CD4-positive, alpha-beta T cell treated with Interleukin-15 for 4 hours (primary cell): ENCODE results near the gene SLC41A3.
A peak's percentile ranks its signal among the peaks of the same experiment; 100 is the strongest.

Experiments
- DNase-seq: peaks from one replicate; pipeline ENCODE4 v3.0.0-alpha.2; 2020; ENCODE audit warnings: low spot score

Gene SLC41A3

DNA sequence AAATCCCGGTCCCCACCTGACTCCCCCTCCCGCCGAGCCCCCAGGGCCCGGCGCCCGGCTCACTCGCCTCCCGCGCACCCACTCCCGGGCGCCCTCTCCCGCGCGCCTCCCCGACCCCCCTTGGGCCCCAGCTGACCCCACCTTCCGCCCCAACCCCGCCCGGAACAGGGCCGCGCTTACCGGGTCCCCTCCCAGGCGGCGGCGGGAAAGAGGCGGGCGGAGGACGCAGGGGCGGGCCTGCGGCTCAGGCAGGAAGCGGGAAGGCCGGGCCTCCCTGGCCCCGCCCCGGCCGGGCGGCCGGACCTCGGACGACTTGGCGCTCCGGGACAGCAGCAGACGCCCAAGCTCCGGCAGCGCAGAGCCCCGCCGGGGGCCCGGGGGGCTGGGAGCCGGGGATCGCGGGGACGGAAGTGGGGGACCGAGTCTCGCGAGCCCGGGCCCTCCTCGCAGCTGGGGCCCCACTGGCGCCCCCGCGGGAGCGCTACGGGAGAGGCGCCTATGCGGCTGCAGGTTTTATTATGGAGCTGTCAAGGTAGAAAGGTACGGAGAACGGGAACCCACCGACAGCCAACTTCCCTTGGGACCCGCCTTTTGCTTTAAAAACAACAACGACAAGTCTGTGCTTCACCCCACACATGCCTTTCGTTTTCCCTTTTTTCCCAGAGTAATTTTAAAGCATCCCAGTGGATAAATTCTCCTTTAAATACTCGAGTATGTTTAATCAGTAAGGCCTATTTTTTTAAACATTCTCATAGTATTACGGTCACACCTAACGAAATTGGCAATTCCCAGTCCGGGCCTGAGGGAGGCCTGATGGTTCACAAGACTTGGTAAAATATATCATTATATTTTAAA lies at the start of gene SLC41A3:
SLC41A3 (minus strand) TSS at position 212 of the 855 bp plus-strand sequence. CDS start 15,905 bp downstream, outside the sequence.
- peak; percentile 80 for DNase-seq

DNA sequence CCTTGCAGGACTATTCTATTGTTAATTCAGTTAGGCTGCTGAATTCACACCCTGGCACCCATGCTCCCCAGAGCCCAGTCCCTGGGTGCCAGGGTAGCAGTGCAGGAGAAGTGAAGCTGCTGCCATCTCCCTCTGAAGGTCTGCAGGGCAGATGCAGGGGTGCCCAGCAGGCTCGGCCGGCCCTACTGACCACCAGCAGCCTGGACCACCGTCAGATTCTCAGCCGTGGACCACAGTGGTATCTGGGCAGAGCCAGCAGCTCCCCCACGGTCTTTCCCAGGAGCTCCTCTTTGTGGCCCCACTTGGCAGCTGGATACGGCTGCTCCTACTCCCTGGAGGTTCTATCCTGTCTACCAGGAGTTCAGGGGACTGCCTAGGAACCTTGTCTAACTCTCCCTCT lies 49.7 kb upstream of the SLC41A3 start:
- DNase-seq: no peak

DNA sequence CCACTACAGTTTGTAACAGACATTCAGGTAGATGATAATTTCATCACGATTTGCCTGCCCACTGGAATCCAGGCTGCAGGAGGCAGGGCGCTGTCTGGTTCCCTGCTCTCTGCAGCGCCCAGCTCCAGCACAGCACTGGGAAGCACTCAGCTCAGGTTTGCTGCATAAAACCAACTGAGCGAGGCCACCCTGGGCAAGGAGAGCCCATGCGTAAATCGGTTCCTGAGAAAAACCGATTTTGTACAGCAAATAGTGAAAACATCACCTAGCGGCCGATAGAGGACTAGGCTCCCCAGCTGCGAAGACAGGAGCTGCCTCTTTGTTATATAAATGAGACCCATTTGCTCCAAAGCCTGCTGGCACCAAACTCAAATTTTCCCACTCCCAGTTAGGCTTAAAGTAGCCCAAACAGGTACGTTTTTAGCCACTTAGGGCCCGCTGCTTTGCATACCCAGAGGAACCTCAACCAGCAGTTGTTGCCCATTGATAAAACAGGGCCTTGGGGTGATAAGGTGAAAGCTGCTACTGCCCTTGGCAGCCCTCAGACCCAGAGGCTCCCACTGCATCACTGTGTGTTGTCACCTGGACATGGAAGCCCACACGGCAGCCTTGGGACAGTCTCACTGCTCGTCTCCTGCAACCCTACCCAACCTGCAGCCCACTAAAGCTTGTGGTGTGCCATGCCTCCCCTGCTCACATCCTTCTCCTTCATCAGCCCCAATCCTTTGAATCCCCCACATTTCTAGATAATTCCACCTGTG lies 49.0 kb upstream of the SLC41A3 start:
- DNase-seq: no peak

DNA sequence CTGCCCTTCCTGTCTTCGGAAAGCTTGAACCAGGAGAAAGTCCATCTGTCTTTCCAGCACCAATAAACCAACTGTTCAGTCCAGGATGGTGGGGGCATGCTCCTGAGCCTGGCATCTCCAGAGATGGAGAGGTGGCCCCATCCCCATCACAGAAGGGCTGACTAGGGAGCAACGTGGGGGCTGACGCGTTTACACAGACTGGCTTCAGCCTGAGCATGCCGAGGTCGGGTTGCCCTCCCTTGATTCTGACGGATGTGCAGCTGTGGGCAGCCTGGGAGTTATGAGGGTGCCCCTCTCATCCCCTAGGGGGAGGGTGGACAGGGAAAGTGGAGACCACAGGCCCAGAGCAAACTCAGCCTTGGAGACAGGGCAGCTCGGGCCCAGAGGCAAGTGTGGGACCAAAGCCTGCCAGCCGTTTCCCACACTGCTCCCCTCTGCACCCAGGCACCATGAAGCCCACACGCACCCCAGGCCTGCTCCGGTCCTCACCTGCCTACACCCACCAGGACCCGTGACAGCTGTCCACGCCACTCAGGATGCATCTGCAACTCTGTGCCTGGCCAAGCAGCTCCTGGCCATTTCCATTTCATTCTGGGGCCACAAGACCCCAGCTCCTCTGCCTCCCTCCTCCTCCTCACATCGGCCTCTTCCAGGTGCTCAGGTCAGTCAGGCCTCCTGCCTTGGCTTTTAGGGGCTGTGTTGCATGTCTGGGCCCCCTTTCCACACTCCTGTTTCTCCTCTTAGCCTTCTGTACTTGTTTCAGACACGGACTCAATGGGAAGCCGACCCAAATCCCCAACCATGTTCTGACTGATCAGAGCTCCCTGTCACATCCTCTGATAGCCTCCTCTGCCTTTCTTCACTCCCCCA lies 48.2 kb upstream of the SLC41A3 start:
- no peak for DNase-seq

DNA sequence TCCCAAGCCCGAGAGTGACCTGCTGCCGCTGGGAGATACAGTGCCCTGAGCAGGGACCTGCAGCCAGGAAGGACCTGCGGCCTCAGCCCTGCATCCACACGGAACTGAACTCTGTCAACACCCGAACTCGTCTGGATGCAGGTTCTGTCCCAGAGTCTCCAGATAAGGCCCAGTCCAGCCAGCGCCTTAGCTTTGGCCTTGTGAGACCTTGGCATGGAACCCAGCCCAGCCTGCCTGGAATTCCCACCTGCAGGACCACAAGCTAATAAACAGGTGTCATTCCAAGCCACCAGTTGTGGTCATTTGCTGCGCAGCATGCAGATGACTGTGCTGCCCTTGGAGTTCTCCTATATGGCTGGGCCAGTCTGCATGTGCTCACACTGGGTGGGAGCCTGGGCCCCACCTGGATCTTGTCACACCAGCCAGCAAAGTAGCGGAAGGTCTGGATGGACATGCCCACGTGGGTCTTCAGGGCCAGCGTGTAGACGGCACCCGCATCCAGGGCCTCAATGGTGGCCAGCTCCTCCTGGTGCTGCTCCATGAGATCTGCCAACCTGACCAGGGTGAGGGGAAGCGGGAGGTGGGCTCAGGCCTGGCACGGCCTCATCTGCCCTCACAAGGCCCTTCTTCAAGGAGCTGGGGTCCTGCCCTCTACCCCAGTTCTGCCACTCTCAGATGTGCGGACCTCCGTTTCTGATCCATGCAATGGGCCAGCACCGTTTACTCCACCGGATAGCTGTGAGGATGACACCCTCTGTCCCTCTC lies 47.2 kb upstream of the SLC41A3 start:
- no peak for DNase-seq

DNA sequence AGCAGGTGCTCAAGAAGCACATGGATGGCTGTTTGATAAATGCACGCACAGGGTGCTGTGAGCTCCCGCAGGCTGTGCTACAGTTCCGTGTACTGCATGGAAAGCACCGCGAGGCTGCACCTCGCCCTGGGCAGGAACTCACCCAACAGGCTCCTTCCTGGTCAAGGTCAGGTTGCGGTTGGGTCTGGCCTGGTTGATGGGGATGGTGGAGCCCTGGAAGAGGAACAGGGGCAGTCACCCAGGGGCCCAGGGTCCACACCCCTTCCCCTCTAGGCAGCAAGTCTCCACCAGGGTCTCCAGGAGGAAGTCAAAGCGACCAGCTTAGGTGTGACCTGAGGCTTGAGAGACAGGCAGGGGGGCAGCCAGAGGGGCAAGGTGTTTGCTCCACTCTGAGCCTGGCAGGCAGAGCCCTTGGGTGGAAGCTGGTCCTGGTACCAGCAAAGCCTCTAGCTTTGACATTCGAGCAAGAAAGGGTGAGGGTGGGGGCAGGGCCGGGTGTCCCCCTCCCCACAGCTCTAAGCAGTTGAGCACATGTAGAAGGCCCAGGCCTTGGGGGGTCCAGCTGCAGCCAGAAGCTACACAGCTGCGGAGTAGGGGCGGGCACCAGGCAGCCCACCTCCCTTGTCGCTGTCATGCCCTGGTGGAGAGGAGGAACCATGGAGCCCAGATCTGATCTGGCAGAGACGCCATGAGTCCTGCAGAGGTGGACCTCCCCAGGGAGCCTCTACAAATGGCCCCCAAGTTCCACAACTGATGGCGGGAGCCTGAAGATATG lies 46.3 kb upstream of the SLC41A3 start:
- DNase-seq: no peak

DNA sequence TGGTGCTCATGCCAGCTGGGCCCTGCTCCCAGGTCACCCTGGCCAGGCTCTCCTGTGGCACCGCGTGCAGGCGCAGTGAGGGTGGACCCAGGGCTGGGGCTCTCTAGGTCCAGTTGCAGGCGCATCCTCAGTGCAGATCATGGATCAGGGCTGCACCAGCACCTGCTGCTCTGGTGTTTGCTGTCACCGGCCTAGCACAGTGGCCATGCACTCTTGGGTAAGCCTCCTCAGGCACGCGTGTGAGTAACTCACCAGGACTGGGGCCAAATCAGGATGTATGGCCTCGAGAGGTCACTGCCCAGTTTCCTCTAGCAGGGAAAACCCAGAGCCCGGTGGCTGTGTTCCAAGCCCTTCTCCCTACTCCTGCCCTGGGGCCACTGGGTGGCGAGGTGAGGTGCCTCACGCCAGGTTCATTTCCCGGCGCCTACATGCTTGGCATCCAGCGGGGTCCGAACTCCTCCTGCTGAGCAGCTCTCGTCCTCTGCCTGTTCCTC lies 45.5 kb upstream of the SLC41A3 start:
- DNase-seq: no peak

DNA sequence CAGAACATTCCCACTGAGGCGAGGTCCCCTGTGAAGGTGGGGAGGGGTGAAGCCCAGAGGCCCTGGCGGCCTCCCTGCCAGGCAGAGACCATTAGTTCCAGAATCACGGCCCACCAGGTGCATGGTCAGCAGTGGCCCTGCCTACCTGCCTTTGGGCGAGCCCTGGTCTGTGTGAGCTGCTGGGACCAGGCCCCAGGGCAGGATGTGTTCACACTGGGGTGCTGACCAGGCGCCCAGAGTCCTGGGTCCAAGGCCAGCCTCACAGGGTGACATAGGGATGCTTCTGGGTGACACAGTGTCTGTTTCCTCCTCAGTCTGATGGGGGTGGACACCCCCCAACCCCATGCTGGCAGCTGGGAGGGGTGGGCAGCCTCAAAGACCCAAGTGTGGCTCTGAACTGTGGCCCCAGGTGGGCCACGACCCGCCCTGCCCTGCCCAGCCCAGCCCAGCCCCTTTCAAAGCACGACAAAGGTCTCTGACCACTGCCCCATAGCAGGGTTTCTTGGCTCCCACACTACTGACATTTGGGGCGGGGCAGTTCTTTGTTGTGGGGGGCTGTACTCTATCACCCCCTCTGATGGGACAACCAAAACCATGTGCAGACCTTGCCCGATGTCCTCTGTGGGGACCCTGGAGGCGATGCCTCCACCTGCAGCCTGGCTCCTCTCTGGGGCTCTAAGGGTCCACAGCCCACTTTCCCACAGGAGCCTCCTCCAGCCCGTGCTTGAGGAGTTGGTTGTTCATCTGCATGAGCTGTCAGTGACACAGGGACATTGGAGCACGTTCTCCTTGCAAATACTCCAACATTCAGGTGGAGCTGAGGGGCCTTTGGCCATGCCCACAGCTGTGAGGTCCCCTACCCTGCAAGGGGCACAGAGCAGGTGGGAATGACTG lies 44.8 kb upstream of the SLC41A3 start:
- DNase-seq: no peak

DNA sequence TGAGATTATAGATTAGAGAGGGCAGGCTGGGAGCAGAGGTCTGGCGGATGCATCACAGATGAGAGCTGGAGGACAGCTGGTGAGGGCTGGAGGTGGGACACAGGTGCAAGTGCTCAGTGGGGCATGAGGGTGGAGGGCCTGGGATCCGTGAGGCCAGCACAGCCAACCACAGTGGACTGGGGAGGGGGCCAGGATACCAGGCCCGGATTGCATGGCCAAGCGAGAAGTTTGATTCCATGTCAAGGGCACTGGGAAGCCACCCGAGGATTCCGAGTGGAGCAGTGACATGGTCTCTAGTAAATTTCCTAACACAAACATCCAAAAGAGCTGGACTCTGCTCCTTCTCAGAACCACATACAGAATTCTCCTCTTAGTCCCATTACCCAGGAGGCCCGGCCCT lies 44.0 kb upstream of the SLC41A3 start:
- DNase-seq: no peak

DNA sequence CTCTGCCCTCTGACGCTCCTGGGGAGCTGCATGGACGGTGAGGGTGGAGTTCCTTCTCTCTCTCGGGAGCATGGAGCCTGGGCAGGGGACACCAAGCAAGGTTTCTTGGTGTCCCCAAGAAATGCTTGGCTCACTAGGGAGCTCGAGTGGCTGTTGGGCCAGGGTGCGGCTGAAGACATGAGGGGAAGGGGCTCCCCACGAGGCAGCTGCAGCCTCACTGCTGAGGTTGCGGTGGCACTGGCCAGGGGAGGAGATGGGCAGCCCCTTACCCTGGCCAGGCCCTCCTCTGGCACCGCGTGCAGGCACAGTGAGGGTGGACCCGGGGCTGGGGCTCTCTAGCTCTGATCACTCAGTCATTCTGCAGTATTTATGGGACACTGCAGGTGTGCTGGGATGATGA lies 43.5 kb upstream of the SLC41A3 start:
- DNase-seq: no peak

DNA sequence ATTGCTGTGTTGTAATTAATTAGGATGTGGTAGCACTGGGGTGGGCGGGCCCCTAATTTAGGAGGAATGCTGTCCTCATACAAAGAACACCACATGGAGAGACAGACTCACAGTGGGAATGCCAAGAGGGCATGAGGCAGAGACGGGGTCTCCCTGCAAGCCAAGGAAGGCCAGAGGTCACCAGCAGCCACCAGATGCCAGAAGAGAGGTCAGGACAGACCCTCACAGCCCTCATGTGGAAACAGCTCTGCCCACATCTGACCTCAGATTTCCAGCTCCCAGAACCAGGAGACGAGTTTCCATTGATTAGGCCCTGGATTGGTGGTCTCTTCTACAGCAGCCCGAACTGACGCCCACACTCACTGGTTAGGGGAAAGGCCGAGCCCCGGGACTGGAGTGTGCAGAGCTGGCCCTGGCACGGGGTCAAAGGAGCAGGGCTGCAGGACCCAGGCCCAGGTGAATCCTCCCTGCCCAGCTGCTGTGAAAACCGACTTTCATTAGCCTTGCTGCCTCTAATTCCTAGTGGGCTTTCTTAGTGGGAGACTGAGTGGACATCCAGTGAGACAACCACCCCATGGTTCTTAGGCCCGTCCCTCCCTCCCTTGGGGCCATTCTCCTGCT lies 43.0 kb upstream of the SLC41A3 start:
- no peak for DNase-seq

DNA sequence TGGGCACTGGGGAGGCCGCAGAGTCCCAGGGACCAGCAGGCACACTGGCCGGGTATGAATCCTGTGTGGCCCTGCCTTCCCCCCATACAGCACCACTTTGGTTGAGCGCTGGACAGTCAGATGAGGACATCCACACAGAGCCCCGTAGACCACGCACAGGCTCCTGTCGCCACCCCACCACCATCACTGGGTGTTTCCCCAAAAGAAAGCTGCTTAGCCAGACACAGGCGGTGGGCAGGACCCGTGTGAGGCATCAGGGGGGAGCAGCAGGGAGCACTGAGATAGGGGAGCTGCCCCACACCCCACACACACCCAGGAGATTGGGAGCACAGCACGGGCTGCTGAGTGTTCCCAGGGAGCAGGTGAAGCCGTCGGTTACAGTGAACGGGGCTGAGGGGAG lies 42.4 kb upstream of the SLC41A3 start:
- no peak for DNase-seq

DNA sequence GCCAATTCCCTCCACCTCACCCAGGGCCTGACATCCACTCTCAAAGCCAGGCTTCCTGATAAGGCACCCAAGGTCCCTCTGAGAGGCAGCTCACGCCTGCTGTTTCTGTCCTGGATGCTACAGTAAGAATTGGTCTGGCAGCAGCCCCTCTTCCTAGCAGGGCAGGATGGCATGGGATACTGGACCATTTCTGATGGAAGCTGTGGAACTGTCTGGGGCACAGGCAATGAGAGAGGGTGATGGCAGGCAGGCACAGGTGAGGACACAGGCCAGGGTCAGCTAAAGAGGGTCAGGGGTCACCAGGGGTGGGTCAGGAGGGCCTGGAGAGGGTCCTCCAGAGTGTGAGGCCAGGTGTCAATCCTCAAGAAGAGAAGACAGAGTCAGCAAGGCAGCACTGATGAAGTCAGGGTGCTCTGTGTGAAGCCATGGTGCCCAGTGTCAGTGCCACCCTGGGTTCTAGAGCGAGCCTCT lies 41.9 kb upstream of the SLC41A3 start:
- no peak for DNase-seq

DNA sequence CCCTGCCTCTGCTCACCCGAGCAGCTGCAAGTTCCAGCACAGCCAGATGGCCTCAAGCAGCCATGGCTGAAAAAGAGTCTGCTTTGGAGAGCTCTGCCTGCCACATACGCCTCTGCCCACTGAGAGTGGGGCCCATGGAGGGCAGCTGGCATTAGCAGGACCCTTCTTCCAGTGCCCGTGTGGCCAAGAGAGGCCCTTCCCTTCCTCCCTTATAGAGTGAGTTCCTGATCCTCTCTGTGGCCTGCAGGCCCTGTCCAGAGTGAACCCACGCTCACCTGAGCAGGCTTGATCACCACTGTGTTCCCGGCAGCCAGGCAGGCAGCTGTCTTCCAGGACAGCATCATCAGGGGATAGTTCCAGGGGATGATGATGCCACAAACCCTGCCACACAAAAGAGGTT lies 41.4 kb upstream of the SLC41A3 start:
- no peak for DNase-seq

DNA sequence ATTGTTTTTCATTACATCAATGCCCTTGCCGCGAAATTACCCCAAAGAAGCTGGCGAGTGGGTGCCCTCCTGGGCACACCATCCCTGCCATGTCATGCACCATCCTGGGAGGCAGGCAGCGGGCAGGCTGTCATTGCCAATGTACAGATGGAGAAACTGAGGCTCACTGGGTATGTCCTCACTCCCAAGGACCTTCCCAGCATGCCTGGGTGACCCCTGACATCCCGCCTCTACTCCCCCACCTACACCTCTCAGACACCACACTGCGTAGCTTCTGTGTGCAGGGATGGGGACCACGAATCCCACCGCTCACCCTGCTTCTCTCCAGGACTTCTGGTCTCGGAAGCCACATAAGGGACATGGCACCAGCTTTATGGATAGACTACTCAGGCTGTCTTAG lies 41.0 kb upstream of the SLC41A3 start:
- DNase-seq: no peak

DNA sequence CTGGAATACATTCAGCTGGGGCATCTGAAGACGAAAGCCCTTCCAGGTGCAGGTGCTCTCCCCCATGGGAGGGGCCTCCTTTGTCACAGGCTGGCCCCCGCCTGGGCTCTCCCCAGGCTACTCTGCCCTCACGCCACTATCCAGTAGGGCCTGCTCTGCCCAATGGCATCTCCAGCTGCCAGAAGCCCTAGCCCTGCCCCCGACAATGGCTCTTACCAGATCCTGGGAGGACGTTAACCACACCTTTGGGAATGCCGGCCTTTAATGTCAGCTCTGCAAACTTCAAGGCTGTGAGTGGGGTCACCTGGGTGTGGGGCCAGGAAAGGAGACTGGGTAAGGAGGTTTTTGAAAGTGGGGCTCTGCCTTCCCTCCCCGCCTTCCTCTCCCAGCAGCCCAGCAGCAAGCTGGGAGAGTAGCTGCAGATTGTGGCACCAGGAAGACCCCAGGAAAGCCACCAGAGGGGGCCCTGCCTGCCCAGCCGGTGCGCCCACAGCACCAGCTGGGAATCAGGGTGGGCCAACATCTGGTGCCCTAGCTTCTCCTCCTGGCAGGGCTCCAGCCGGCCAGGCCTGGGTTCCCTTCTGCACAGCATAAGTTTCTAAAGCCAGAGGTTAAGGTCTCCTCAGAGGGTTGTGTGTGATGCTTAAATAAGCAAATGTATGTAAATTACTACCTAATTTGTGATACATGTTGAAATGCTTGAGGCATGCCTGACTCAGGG lies 40.4 kb upstream of the SLC41A3 start:
- no peak for DNase-seq

DNA sequence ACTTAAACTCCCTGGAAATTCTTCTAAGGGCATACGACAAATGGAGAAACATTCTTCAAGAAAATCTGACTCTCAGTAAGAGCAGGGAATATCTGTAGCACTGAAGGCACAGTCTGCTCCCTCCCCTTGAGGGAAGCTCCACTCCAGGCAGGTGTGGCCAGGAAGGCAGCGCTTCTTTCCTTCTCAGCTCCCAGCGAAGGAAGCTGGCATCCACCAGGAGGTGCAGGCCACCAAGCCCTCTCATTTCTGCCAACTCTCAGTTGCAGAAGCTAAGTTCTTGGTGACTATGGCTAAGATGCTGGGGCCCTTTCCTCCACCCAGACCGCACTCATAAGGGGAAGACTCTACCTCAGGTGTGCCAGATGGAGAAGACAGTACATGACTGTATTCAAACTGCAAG lies 37.7 kb upstream of the SLC41A3 start:
- DNase-seq: no peak

DNA sequence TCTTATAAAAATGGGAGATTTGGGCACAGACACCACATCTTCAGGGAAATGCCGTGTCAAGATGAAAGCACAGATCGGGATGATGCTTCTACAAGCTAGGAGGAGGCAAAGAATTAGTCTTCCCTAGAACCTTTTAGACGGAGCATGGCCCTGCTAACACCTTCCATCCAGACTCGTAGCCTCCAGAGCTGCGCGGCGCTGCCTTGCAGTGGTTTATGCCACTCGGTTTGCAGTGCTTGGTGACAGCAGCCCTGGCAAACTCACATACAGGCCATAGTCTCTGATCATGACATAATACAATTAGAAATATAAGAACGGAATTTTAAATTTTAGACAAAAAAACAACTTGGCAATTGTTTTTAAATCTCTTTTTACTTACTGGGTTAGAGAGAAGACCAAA lies 37.1 kb upstream of the SLC41A3 start:
- no peak for DNase-seq
